Motor neuron (in vitro differentiated cells): Measurements from ENCODE around the gene RGMA. TPM values are rescaled to one million over a fixed set of nuclear protein-coding genes. Genes with fewer than 3 reads are reported as not detected.

Experiments used
- ATAC-seq, 8 experiments: fragments of 200-7000 bp; cut with Tn5 transposase; replicated peaks in 6 of 8; 2 replicates each; pipeline ENCODE4 v1.8.0; 2021; ENCODE audit warnings: mild to moderate bottlenecking in 8 of 8, moderate library complexity in 8 of 8
- H3K27ac ChIP-seq, 2 donors: fragments of 250-450 bp; sonication (Bioruptor Pico); 2 replicates each; pipeline ENCODE4 v1.9.0; 2021; ENCODE audit warnings: antibody characterized with exemption in 2 of 2, mild to moderate bottlenecking in 2 of 2, moderate library complexity in 1 of 2
- H3K4me1 ChIP-seq, 2 donors: fragments of 250-450 bp; sonication (Bioruptor Pico); replicated peaks in 1 of 2; 2 replicates each; pipeline ENCODE4 v1.6.1; 2021; ENCODE audit warnings: antibody characterized with exemption in 2 of 2, mild to moderate bottlenecking in 2 of 2, moderate library complexity in 1 of 2
- H3K4me3 ChIP-seq, 5 donors: fragments of 250-450 bp; sonication (Bioruptor Pico); 2 replicates each; pipeline ENCODE4 v1.9.0; 2021; ENCODE audit warnings: antibody characterized with exemption in 5 of 5, mild to moderate bottlenecking in 5 of 5, moderate library complexity in 4 of 5
- WGBS, 10 experiments: fragments of 450-650 bp; shearing (Covaris generic); methylation state at CpG; one replicate each; pipeline ENCODE4 v1.0.0; 2022; 5-methylcytosine and 5-hydroxymethylcytosine counted together
- in situ Hi-C, 9 experiments: fragments of 400-800 bp; cut with MboI; loops; one replicate each; pipeline ENCODE4 v1.15.0; 2021; ENCODE audit warnings: low sequenced_read_pairs in 9 of 9, low pct_unique_long_range_greater_than_20kb in 2 of 9; ENCODE audit not compliant: unreplicated experiment in 9 of 9
- total RNA-seq, 8 experiments: library from RNA; unstranded; fragments of 300-600 nt; gene quantifications; 2 replicates each; pipeline versions ENCODE4 v1.2.3 to v1.2.4, GENCODE V29; 2022

The RGMA gene
- total RNA-seq, 8 experiments from 2014 or later, result 10.2 to 154 (median 49.2) TPM

DNA sequence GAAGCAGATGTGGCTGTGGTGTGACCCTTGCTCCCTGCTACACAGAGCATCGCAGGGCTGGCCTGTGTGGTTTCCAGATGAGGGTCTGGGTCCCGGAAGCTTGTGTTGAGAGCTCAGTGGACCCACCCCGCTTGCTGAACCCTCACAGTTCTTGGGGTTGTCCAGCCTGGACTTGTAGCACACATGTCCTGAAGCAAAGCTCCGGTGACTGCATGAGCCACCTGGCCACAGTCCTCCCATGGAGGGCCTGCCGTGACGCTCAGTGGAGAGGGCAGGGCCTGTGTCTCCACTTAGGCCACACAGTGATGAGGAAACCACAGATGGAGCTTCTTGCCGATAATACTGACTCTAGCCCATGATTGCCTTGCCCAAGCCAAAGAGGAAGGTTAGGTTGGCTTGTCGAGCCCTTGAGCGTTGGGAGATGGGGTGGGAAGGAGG, 62.6 kb downstream of the RGMA start:
- H3K4me1 ChIP-seq, result peaks cover 16 to 32% of the 10 kb centered on the region in 2 donors
- ATAC-seq, result no peak
- peak overlapping the region in 1 of 2 donors; percentile 48 for H3K27ac ChIP-seq
- 73 to 100% (median 93%) methylated on average over 2 to 5 of the region's 9 CpGs; no CpG with 5 or more reads in 2 of the 10 experiments for WGBS, 10 experiments
- no peak overlapping the region for H3K4me3 ChIP-seq
- in situ Hi-C loops, result loop anchor here in 6 of 9 experiments (10.0 to 25.0 kb wide), 5 partner anchors 811 to 1286 kb away; no protein-coding TSS in a partner anchor

- Histone ChIP-seq H3K27ac (no peak overlapping the region), H3K4me1 (peaks cover 16 to 27% of the 10 kb centered on the region in 2 donors), H3K4me3 (no peak overlapping the region)
- no peak for ATAC-seq
- 100% methylated on average over 1 of the region's 1 CpG; no CpG with 5 or more reads in 6 of the 10 experiments for WGBS, 10 experiments
- in situ Hi-C loops, result loop anchor here in 6 of 9 experiments (10.0 to 25.0 kb wide), 5 partner anchors 812 to 1287 kb away; no protein-coding TSS in a partner anchor
Observed at GRCh38 chr15:93025625-93025982, 63.4 kb downstream of the RGMA start.

GRCh38 chr15:93024716-93025624, 64.0 kb downstream of the RGMA start:
- WGBS, 10 experiments, result 90 to 100% (median 98%) methylated on average over 4 to 5 of the region's 8 CpGs; no CpG with 5 or more reads in 6 of the 10 experiments
- Histone ChIP-seq H3K4me1 (peaks cover 16 to 20% of the 10 kb centered on the region in 2 donors), H3K4me3 (no peak overlapping the region), H3K27ac (no peak overlapping the region)
- ATAC-seq, result no peak
- in situ Hi-C loops, result loop anchor here in 6 of 9 experiments (10.0 to 25.0 kb wide), 6 partner anchors 238 to 1287 kb away; no protein-coding TSS in a partner anchor

DNA sequence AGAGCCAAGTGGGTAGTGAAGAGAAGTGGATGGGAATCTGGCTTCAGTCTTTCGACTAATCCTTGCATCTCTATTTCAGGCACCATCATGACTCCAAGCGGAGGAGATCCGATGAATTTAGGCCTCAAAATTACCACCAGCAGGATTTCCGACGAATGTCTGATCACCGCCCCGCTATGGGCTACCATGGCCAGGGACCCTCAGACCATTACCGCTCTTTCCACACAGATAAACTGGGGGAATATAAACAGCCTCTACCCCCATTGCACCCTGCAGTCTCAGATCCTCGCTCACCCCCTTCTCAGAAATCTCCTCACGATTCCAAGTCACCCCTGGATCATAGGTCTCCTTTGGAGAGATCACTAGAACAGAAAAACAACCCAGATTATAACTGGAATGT, 64.7 kb downstream of the RGMA start:
- no peak overlapping the region for H3K4me3 ChIP-seq
- H3K4me1 ChIP-seq, result peaks cover 16 to 17% of the 10 kb centered on the region in 2 donors
- no peak for ATAC-seq
- WGBS, 10 experiments, result 77 to 100% (median 100%) methylated on average over 1 to 9 of the region's 10 CpGs; no CpG with 5 or more reads in 3 of the 10 experiments
- in situ Hi-C loops, result loop anchor here in 3 of 9 experiments (10.0 to 25.0 kb wide), 2 partner anchors 237 to 1101 kb away; no protein-coding TSS in a partner anchor
- no peak overlapping the region for H3K27ac ChIP-seq

- in situ Hi-C loops, result loop anchor here in 3 of 9 experiments (10.0 to 25.0 kb wide), 2 partner anchors 234 to 1104 kb away; no protein-coding TSS in a partner anchor
- no peaks in the 10 kb centered on the region for H3K4me1 ChIP-seq
- WGBS, 10 experiments, result 89 to 100% (median 100%) methylated on average over 1 to 3 of the region's 3 CpGs
- H3K27ac ChIP-seq, result no peak overlapping the region
- H3K4me3 ChIP-seq, result no peak overlapping the region
- no peak for ATAC-seq
Observed at GRCh38 chr15:93020976-93021772, 67.8 kb downstream of the RGMA start.

DNA sequence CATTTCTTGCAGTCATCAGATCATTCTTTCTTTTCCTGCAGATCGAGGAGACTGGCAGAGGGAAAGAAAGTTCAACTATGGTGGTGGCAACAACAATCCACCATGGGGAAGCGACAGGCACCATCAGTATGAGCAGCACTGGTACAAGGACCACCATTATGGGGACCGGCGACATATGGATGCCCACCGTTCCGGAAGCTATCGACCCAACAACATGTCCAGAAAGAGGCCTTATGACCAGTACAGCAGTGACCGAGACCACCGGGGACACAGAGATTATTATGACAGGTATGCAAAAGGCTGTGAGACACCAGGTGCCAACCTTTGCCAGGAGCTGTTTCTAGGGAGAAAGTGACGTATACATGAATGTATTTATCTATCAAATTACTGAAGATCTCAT, 69.0 kb downstream of the RGMA start:
- no peaks in the 10 kb centered on the region for H3K4me1 ChIP-seq
- no peak overlapping the region for H3K27ac ChIP-seq
- in situ Hi-C loops, result loop anchor here in 3 of 9 experiments (10.0 to 25.0 kb wide), 2 partner anchors 233 to 1105 kb away; no protein-coding TSS in a partner anchor
- no peak overlapping the region for H3K4me3 ChIP-seq
- ATAC-seq, result no peak
- 80 to 100% (median 95%) methylated on average over 1 to 9 of the region's 10 CpGs; no CpG with 5 or more reads in 1 of the 10 experiments for WGBS, 10 experiments

GRCh38 chr15:93019090-93019489, 69.9 kb downstream of the RGMA start:
- 83 to 100% (median 94%) methylated on average over 1 to 7 of the region's 7 CpGs; no CpG with 5 or more reads in 1 of the 10 experiments for WGBS, 10 experiments
- no peak for ATAC-seq
- Histone ChIP-seq H3K4me3 (no peak overlapping the region), H3K27ac (no peak overlapping the region), H3K4me1 (no peaks in the 10 kb centered on the region)
- in situ Hi-C loops, result loop anchor here in 1 of 9 experiments (25.0 kb wide), 1 partner anchor 232 kb away; no protein-coding TSS in a partner anchor

GRCh38 chr15:93018574-93018973, 70.4 kb downstream of the RGMA start:
- no peak overlapping the region for H3K4me3 ChIP-seq
- no peak overlapping the region for H3K27ac ChIP-seq
- H3K4me1 ChIP-seq, result no peaks in the 10 kb centered on the region
- in situ Hi-C loops, result loop anchor here in 1 of 9 experiments (25.0 kb wide), 1 partner anchor 231 kb away; no protein-coding TSS in a partner anchor
- WGBS, 10 experiments, result 80 to 100% (median 90%) methylated on average over 2 to 4 of the region's 4 CpGs; no CpG with 5 or more reads in 4 of the 10 experiments
- peak in 3 of 8 experiments; percentile 31 to 37 (median 36) for ATAC-seq

DNA sequence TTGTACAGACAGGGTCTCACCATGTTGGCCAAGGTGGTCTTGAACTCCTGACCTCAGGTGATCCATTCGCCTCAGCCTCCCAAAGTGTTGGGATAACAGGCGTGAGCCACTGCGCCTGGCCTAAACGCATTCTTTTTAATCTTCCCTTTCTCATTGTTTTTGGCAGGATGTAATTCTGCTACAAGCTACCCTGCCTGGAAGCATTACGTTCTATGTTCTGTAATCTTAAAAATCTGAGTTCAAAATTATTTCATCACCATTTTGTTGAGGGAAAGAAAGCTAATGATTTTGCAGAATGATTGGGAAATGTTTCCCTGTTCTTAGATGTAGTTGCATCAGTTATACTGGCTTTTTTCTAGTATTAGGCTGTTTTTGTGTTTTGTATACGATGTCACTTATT, 71.5 kb downstream of the RGMA start:
- Histone ChIP-seq H3K27ac (no peak overlapping the region), H3K4me1 (no peaks in the 10 kb centered on the region), H3K4me3 (no peak overlapping the region)
- in situ Hi-C loops, result loop anchor here in 1 of 9 experiments (25.0 kb wide), 1 partner anchor 230 kb away; no protein-coding TSS in a partner anchor
- ATAC-seq, result no peak
- WGBS, 10 experiments, result 80 to 100% (median 99%) methylated on average over 1 to 6 of the region's 6 CpGs

DNA sequence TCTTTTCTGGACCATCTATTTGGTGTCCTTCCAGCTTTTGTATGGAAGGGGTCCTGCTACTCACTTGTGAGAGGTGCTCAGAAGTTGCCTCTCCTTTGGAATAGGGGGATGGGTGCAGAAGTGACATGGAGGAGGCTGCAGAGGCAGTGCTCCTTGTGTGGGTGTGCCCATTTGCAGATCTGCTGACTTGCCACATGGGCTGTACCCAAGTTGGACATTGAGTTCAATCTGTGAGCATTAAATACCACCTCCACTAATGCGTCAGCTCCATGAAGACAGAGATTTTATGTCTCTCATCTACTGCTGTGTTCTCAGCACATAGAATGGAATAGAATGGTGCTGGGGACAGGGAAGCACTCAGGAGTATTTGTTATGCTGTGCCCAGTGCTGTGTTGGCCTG, 76.2 kb downstream of the RGMA start:
- Histone ChIP-seq H3K4me1 (no peaks in the 10 kb centered on the region), H3K4me3 (no peak overlapping the region), H3K27ac (no peak overlapping the region)
- in situ Hi-C loops, result loop anchor here in 1 of 9 experiments (25.0 kb wide), 1 partner anchor 225 kb away; no protein-coding TSS in a partner anchor
- peak in 2 of 8 experiments; percentile 66 to 71 for ATAC-seq
- WGBS, 10 experiments, result 80 to 100% (median 100%) methylated on average over 1 of the region's 1 CpG; no CpG with 5 or more reads in 4 of the 10 experiments

- in situ Hi-C loops, result loop anchor here in 1 of 9 experiments (25.0 kb wide), 1 partner anchor 221 kb away; no protein-coding TSS in a partner anchor
- H3K27ac ChIP-seq, result no peak overlapping the region
- H3K4me1 ChIP-seq, result no peaks in the 10 kb centered on the region
- no peak overlapping the region for H3K4me3 ChIP-seq
- ATAC-seq, result no peak
- WGBS, 10 experiments, result 100% methylated on average over 1 to 2 of the region's 3 CpGs; no CpG with 5 or more reads in 3 of the 10 experiments
Observed at GRCh38 chr15:93007994-93008393, 81.0 kb downstream of the RGMA start.

DNA sequence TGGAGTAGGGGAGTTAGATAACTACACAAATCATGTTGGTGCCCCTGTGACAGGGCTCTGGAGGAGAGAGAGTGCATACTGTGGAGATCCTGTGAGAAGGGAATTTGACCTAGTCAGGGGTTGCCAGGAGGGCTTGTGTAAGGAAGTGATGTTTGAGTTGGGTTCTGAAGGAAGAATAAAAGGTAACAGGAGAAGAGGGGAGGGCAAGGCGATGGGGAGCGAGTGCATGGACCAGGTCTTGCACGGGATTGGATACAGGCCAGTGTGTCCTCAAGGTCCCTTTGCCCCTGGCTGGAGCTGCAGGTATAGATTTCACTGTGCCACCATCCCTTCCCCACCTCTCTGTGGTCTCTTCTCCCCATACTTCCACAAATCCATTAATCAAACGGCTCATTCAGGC, 83.9 kb downstream of the RGMA start:
- H3K4me1 ChIP-seq, result no peaks in the 10 kb centered on the region
- in situ Hi-C loops, result loop anchor here in 1 of 9 experiments (25.0 kb wide), 1 partner anchor 218 kb away; no protein-coding TSS in a partner anchor
- 33 to 100% (median 90%) methylated on average over 1 to 4 of the region's 4 CpGs; no CpG with 5 or more reads in 2 of the 10 experiments for WGBS, 10 experiments
- no peak overlapping the region for H3K27ac ChIP-seq
- no peak overlapping the region for H3K4me3 ChIP-seq
- no peak for ATAC-seq
